BE2C (cell line): Measurements from ENCODE around the gene SPATA18.
"Not testable (repeated sequence)": the region's sequence is repeated elsewhere in the genome, so short reads cannot be mapped to it uniquely, and the experiment has no call there.

ENCODE experiments used
- DNase-seq: peaks from one replicate; pipeline ENCODE4 v3.0.0-alpha.2; 2020
- H3K27me3 ChIP-seq: fragments of 250-450 bp; sonication (Bioruptor Pico); 2 replicates; pipeline ENCODE4 v1.5.1; 2020; ENCODE audit warnings: mild to moderate bottlenecking
- H3K36me3 ChIP-seq: fragments of 250-450 bp; sonication (Bioruptor Pico); 2 replicates; pipeline ENCODE4 v1.5.1; 2020; ENCODE audit warnings: mild to moderate bottlenecking
- H3K4me1 ChIP-seq: fragments of 250-450 bp; sonication (Bioruptor Pico); 2 replicates; pipeline ENCODE4 v1.5.1; 2020
- H3K4me3 ChIP-seq: 2 replicates; pipeline ENCODE4 v1.5.1; 2011; ENCODE audit warnings: low read depth, low read length
- H3K9me3 ChIP-seq: fragments of 250-450 bp; sonication (Bioruptor Pico); 2 replicates; pipeline ENCODE4 v1.5.1; 2020
- CTCF ChIP-seq: IDR thresholded peaks from 2 replicates; pipeline ENCODE4 v1.5.1; 2012; ENCODE audit warnings: mild to moderate bottlenecking, low read depth, low read length

SPATA18 gene

DNA sequence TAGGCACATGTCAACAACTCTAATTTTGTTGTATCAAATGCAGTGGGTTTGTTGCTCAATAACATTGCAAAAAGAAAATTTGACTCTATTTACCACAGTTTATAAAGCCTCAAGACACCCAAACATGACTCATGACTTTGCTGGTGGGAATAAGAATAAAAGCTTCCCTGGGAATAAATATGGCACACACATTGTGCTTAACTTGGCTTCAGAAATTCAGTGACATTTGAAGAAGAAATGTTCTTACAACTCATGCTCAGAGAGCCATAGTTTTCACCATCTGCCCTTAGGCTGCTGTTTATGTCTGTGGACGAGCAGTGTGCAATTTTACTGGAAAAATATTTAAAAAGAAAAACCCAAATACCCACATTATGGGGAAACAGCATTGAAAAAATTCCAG is 60.9 kb downstream of the SPATA18 start:
- no peak for TF ChIP-seq CTCF

DNA sequence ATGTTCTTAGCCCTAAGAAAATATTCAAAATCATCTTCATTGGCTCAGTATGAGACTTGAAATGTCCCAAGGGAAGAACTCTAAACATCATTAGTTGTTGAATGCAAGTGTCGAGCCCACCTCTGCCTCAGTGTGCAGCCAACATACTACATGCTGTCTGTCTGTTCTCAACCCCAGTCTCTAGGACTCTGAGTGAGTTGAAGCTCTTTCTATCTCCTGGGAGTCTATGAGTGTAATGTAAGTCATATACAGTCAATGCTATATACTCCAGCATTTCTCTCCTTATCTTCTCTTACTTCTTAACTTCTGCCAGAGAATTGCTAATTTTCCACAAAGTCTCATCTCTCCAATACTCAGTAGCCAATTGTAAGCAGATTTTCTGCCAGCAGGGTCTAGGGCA is 61.3 kb downstream of the SPATA18 start:
- Histone ChIP-seq H3K36me3 (no peaks in the 10 kb centered on the region), H3K4me3 (no peak overlapping the region), H3K4me1 (no peaks in the 10 kb centered on the region), H3K27me3 (no peaks in the 10 kb centered on the region), H3K9me3 (no peaks in the 10 kb centered on the region)
- no peak for TF ChIP-seq CTCF
- no peak for DNase-seq

More for the DNA sequence above, 60.9 kb downstream of the SPATA18 start:
- Histone ChIP-seq H3K4me3 (no peak overlapping the region), H3K36me3 (no peaks in the 10 kb centered on the region), H3K4me1 (peaks cover under 1% of the 10 kb centered on the region; the same call in 1 of the 2 replicates), H3K27me3 (no peaks in the 10 kb centered on the region), H3K9me3 (no peaks in the 10 kb centered on the region)
- DNase-seq: no peak

DNA sequence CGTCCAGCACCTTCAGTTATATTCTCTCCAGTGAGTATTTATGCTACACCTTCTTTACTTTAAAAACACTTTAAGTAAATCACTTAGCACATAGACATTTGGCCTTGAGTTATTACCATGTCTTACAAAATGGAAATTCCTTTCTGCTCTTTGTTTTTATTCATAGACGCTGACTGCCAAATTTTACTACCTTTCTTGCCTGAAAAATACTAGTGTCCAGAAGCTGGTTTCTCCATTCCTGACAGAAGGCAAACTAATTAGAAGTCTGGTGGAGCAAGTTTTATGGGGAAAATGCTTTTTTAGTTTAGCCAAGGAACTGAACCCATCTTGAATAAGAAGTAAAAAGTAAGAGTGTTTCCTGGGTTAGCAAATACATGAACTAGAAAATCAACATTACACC is 65.5 kb downstream of the SPATA18 start:
- no peak for DNase-seq
- no peaks in the 10 kb centered on the region for H3K36me3 ChIP-seq
- no peak overlapping the region for H3K4me3 ChIP-seq
- H3K27me3 ChIP-seq: no peaks in the 10 kb centered on the region
- H3K9me3 ChIP-seq: no peaks in the 10 kb centered on the region
- TF ChIP-seq CTCF: no peak
- H3K4me1 ChIP-seq: no peaks in the 10 kb centered on the region

DNA sequence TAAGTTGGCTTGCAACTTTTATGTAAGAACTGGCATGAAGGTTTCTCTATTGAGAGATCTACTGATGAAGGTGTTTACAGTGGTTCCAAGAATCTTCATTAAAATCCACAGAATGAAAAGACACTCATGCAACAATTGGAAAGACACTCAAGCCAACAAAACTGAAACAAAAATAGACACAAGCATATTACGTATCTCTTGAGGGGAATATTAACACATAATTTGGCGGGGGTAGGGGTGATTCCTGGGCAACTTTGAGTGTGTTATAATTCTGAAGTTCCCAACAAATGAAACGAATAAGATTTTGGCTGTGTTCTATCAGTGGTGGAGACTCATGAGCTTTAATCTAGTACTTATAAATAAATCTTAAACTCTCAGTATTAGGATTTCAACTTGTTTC is 75.1 kb downstream of the SPATA18 start:
- Histone ChIP-seq H3K4me3 (no peak overlapping the region), H3K9me3 (peaks cover 3% of the 10 kb centered on the region; the same call in 1 of the 2 replicates), H3K27me3 (no peaks in the 10 kb centered on the region), H3K36me3 (no peaks in the 10 kb centered on the region), H3K4me1 (peaks cover 31% of the 10 kb centered on the region)
- no peak for DNase-seq
- TF ChIP-seq CTCF: no peak

- H3K4me3 ChIP-seq: no peak overlapping the region
- TF ChIP-seq CTCF: no peak
- no peaks in the 10 kb centered on the region for H3K27me3 ChIP-seq
- peaks cover 3% of the 10 kb centered on the region; the same call in 1 of the 2 replicates for H3K9me3 ChIP-seq
- H3K36me3 ChIP-seq: no peaks in the 10 kb centered on the region
- DNase-seq: peak; percentile 84
- peaks cover 31% of the 10 kb centered on the region for H3K4me1 ChIP-seq
Observed at GRCh38 chr4:52126966-52127365, 75.9 kb downstream of the SPATA18 start.

GRCh38 chr4:52135171-52135570 is 84.1 kb downstream of the SPATA18 start:
- H3K27me3 ChIP-seq: no peaks in the 10 kb centered on the region
- TF ChIP-seq CTCF: no peak
- no peak overlapping the region for H3K4me3 ChIP-seq
- H3K9me3 ChIP-seq: no peaks in the 10 kb centered on the region
- H3K4me1 ChIP-seq: peaks cover 10% of the 10 kb centered on the region
- no peaks in the 10 kb centered on the region for H3K36me3 ChIP-seq
- no peak for DNase-seq

- peaks cover 10% of the 10 kb centered on the region for H3K4me1 ChIP-seq
- not testable (repeated sequence) for H3K9me3 ChIP-seq, H3K27me3 ChIP-seq, H3K36me3 ChIP-seq, DNase-seq, H3K4me3 ChIP-seq
Observed at GRCh38 chr4:52137152-52137551, 86.0 kb downstream of the SPATA18 start.
